ENCODE measurements around the gene CELF4.

Gene CELF4

GRCh38 chr18:37403788-37404187 is 161.8 kb downstream of the CELF4 start:
- no peak for DNase-seq

- DNase-seq = peak; percentile 40
Observed at GRCh38 chr18:37403100-37403781, 162.4 kb downstream of the CELF4 start.

- no peak for DNase-seq
Observed at GRCh38 chr18:37402735-37403099, 162.9 kb downstream of the CELF4 start.

GRCh38 chr18:37400802-37401201 is 164.8 kb downstream of the CELF4 start:
- no peak for DNase-seq

GRCh38 chr18:37398248-37398920 is 167.2 kb downstream of the CELF4 start:
- DNase-seq = no peak

GRCh38 chr18:37397814-37398213 is 167.8 kb downstream of the CELF4 start:
- no peak for DNase-seq

- DNase-seq = no peak
Observed at GRCh38 chr18:37396971-37397720, 168.5 kb downstream of the CELF4 start.

- no peak for DNase-seq
Observed at GRCh38 chr18:37395631-37396030, 170.0 kb downstream of the CELF4 start.

- no peak for DNase-seq
Observed at GRCh38 chr18:37395138-37395537, 170.5 kb downstream of the CELF4 start.

GRCh38 chr18:37394610-37394965 is 171.0 kb downstream of the CELF4 start:
- no peak for DNase-seq

- DNase-seq = peak; percentile 69
Observed at GRCh38 chr18:37393945-37394609, 171.5 kb downstream of the CELF4 start.

GRCh38 chr18:37393221-37393827 is 172.3 kb downstream of the CELF4 start:
- DNase-seq = no peak

- DNase-seq = no peak
Observed at GRCh38 chr18:37392648-37393047, 172.9 kb downstream of the CELF4 start.

- DNase-seq = no peak
Observed at GRCh38 chr18:37391698-37392548, 173.7 kb downstream of the CELF4 start.

- no peak for DNase-seq
Observed at GRCh38 chr18:37391156-37391555, 174.4 kb downstream of the CELF4 start.

- DNase-seq = no peak
Observed at GRCh38 chr18:37390687-37391086, 174.9 kb downstream of the CELF4 start.

GRCh38 chr18:37389684-37390368 is 175.8 kb downstream of the CELF4 start:
- DNase-seq = no peak

- no peak for DNase-seq
Observed at GRCh38 chr18:37389041-37389440, 176.6 kb downstream of the CELF4 start.

GRCh38 chr18:37388413-37388812 is 177.2 kb downstream of the CELF4 start:
- no peak for DNase-seq

GRCh38 chr18:37385846-37386778 is 179.5 kb downstream of the CELF4 start:
- peak; percentile 1 for DNase-seq

Data from kidney glomerular epithelial cell (primary cell).